DND-41 (cell line): ENCODE data around the gene DPP3.

Experiments used
- ATAC-seq: fragments of 200-7000 bp; cut with Tn5 transposase; 3 replicates; pipeline ENCODE4 v1.9.1; 2021; ENCODE audit warnings: low read depth; ENCODE audit not compliant: insufficient read depth
- DNase-seq: peaks from one replicate; pipeline ENCODE4 v3.0.0-alpha.2; 2020
- H2AFZ ChIP-seq: 2 replicates; pipeline ENCODE4 v1.6.0; 2012; ENCODE audit warnings: low read depth, low read length
- H3K27ac ChIP-seq: 2 replicates; pipeline ENCODE4 v1.5.1; 2012; ENCODE audit warnings: low read length, inconsistent platforms
- H3K27me3 ChIP-seq: fragments of 200-600 bp; sonication (generic); 2 replicates; pipeline ENCODE4 v1.6.0; 2012; ENCODE audit warnings: low read length, mild to moderate bottlenecking, inconsistent platforms; ENCODE audit not compliant: insufficient read depth, poor library complexity
- H3K36me3 ChIP-seq: 2 replicates; pipeline ENCODE4 v1.5.1; 2012; ENCODE audit warnings: low read length, inconsistent platforms; ENCODE audit not compliant: insufficient read depth
- H3K4me1 ChIP-seq: 2 replicates; pipeline ENCODE4 v1.5.1; 2012; ENCODE audit warnings: mild to moderate bottlenecking, low read length; ENCODE audit not compliant: insufficient read depth
- H3K4me2 ChIP-seq: 2 replicates; pipeline ENCODE4 v1.6.0; 2012; ENCODE audit warnings: mild to moderate bottlenecking, moderate library complexity, low read length, inconsistent platforms; ENCODE audit not compliant: insufficient read depth
- H3K4me3 ChIP-seq, 2 experiments: fragments of 200-600 bp in 1 of 2; shearing (Covaris generic) in 1 of 2; 2 replicates each; pipeline ENCODE4 v1.5.1; 2012 to 2016; ENCODE audit warnings: inconsistent platforms in 2 of 2, low read length in 2 of 2, mild to moderate bottlenecking in 2 of 2, low read depth in 1 of 2, moderate library complexity in 1 of 2
- H3K79me2 ChIP-seq: 2 replicates; pipeline ENCODE4 v1.6.0; 2012; ENCODE audit warnings: low read length, inconsistent platforms; ENCODE audit not compliant: insufficient read depth
- H3K9ac ChIP-seq: 2 replicates; pipeline ENCODE4 v1.6.0; 2012; ENCODE audit warnings: low read depth, mild to moderate bottlenecking, inconsistent platforms, low read length, moderate library complexity
- H3K9me3 ChIP-seq: 2 replicates; pipeline ENCODE4 v1.5.1; 2012; ENCODE audit warnings: low read length, moderate library complexity, mild to moderate bottlenecking, inconsistent platforms; ENCODE audit not compliant: insufficient read depth, severe bottlenecking
- H4K20me1 ChIP-seq: 2 replicates; pipeline ENCODE4 v1.6.0; 2012; ENCODE audit warnings: low read length; ENCODE audit not compliant: insufficient read depth
- EZH2 ChIP-seq: IDR thresholded peaks from 3 replicates; pipeline ENCODE4 v1.6.1; 2012; ENCODE audit warnings: borderline replicate concordance, low read depth, mild to moderate bottlenecking, moderate library complexity, low read length, inconsistent platforms; ENCODE audit not compliant: severe bottlenecking
- TF ChIP-seq, protein P1 (sequence below): IDR thresholded peaks from 2 replicates; pipeline ENCODE4 v1.5.1; 2012; ENCODE audit warnings: borderline replicate concordance, low read length, moderate library complexity, mild to moderate bottlenecking; ENCODE audit not compliant: poor library complexity, severe bottlenecking; ENCODE audit errors: extremely low read depth

DPP3 gene

DNA sequence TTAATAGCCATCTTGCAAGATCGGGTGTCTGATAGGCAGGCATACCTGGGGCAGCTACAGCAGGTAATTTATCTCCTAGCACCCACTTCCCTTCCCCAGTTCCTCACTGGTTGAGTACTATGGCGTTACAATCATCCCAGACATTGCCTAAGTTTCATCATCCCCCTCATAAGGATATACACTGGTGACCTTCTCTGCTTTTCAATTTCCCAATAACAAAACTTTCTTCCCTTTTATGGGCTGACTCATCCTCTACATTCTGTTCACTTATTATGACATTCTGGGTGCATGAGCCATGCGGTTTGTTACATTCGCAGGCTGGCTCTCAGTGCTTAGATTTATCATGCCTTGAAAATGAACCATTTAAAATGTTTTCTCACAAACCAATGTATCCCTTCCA is 36.6 kb upstream of the DPP3 start:
- no peak for DNase-seq
- Histone ChIP-seq H3K4me2 (no peak overlapping the region), H3K36me3 (no peaks in the 10 kb centered on the region), H3K9me3 (peaks cover 10% of the 10 kb centered on the region), H3K4me3 (no peak overlapping the region), H2AFZ (no peak overlapping the region), H3K4me1 (peaks cover 4% of the 10 kb centered on the region), H3K79me2 (no peaks in the 10 kb centered on the region), H3K27me3 (no peaks in the 10 kb centered on the region), H3K27ac (no peak overlapping the region), H4K20me1 (no peaks in the 10 kb centered on the region), H3K9ac (no peak overlapping the region)
- TF ChIP-seq, protein P1, sequence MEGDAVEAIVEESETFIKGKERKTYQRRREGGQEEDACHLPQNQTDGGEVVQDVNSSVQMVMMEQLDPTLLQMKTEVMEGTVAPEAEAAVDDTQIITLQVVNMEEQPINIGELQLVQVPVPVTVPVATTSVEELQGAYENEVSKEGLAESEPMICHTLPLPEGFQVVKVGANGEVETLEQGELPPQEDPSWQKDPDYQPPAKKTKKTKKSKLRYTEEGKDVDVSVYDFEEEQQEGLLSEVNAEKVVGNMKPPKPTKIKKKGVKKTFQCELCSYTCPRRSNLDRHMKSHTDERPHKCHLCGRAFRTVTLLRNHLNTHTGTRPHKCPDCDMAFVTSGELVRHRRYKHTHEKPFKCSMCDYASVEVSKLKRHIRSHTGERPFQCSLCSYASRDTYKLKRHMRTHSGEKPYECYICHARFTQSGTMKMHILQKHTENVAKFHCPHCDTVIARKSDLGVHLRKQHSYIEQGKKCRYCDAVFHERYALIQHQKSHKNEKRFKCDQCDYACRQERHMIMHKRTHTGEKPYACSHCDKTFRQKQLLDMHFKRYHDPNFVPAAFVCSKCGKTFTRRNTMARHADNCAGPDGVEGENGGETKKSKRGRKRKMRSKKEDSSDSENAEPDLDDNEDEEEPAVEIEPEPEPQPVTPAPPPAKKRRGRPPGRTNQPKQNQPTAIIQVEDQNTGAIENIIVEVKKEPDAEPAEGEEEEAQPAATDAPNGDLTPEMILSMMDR, result no peak
- no peak for TF ChIP-seq EZH2
- ATAC-seq, result no peak

DNA sequence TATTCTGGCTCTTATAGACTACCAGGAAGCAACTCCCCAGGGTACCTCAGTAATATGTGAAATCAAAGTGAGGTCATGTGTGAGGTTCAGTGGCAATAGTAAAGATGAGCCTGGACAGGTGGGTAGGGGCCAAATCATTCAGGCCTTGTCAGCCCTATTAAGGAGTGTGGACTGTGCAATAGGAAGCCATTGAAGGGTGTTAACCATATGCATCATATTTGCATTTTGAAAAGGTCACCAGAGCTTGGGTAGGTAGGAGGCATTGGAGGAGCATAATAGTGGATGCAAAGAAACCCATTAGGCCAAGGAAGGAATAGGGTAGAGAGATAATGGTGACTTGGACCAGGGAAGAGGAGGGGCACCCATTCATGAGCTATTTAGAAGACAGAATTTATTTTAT is 33.2 kb upstream of the DPP3 start:
- Histone ChIP-seq H3K4me3 (no peak overlapping the region), H3K9ac (no peak overlapping the region), H3K9me3 (peaks cover 10% of the 10 kb centered on the region), H3K4me1 (no peaks in the 10 kb centered on the region), H4K20me1 (no peaks in the 10 kb centered on the region), H3K4me2 (no peak overlapping the region), H3K27me3 (no peaks in the 10 kb centered on the region), H2AFZ (no peak overlapping the region), H3K36me3 (no peaks in the 10 kb centered on the region), H3K79me2 (no peaks in the 10 kb centered on the region), H3K27ac (no peak overlapping the region)
- ATAC-seq (no peak), DNase-seq (no peak)
- no peak for TF ChIP-seq EZH2
- TF ChIP-seq, protein P1, result no peak

DNA sequence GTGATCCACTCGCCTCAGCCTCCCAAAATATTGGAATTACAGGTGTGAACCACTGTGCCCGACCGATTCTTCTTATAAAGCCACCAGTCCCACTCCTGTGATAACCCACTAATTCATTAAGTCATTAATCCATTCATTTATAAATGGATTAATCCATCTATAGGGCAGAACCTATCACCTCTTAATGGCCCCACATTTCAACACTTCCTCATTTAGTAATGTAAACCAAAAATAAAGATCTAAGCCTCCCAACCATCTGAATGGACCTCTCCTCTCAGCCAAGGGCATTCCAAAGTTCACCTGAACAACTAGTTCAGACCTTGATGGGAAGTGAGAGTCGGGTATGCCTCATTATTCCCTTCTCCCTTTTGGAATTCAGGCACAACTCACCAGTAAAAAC is 31.7 kb upstream of the DPP3 start:
- Histone ChIP-seq H4K20me1 (no peaks in the 10 kb centered on the region), H3K9ac (no peak overlapping the region), H3K4me2 (no peak overlapping the region), H3K27me3 (peaks cover 6% of the 10 kb centered on the region), H3K4me1 (no peaks in the 10 kb centered on the region), H3K79me2 (no peaks in the 10 kb centered on the region), H3K36me3 (no peaks in the 10 kb centered on the region), H2AFZ (no peak overlapping the region), H3K27ac (no peak overlapping the region), H3K4me3 (no peak overlapping the region), H3K9me3 (peaks cover 5% of the 10 kb centered on the region)
- DNase-seq, result no peak
- ATAC-seq, result no peak
- no peak for TF ChIP-seq EZH2
- TF ChIP-seq, protein P1, result no peak

DNA sequence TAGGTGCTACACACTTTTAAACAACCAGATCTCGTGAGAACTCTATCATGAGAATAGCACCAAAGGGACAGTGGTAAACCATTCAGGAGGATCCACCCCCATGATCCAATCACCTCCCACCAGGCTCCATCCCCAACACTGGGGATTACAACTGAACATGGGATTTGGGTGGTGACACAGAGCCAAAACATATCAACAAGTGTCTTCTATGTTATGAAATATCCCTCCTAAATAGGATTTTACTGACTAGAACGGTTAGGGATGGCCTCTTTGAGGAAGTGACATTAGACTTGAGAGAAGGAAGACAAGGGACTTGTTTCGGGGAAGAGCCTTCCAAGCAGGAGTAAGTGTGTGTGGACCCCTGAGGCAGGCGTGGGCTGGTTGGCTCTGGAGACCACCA is 29.7 kb upstream of the DPP3 start:
- Histone ChIP-seq H3K4me3 (no peak overlapping the region), H4K20me1 (no peaks in the 10 kb centered on the region), H3K27ac (no peak overlapping the region), H3K79me2 (no peaks in the 10 kb centered on the region), H3K9ac (no peak overlapping the region), H3K27me3 (peaks cover 6% of the 10 kb centered on the region), H3K9me3 (no peaks in the 10 kb centered on the region), H3K4me1 (no peaks in the 10 kb centered on the region), H3K4me2 (no peak overlapping the region), H2AFZ (no peak overlapping the region), H3K36me3 (no peaks in the 10 kb centered on the region)
- DNase-seq (no peak), ATAC-seq (no peak)
- TF ChIP-seq, protein P1, result no peak
- TF ChIP-seq EZH2, result no peak
